ENCODE measurements around the gene SLC12A4. TPM values are rescaled to one million over a fixed set of nuclear protein-coding genes. Genes with fewer than 3 reads are reported as not detected.

The SLC12A4 gene
- total RNA-seq, 1 experiment from 2014 or later, result 33.2 TPM

- DNase-seq (no peak), ATAC-seq (no peak)
- no peak overlapping the region for H3K4me2 ChIP-seq (ENCODE audit: low read length)
- ChIA-PET POLR2A (ENCODE audit: unreplicated experiment) (no interaction called here), CTCF (no interaction called here)
- no peaks in the 10 kb centered on the region for H4K20me1 ChIP-seq (ENCODE audit: low read length)
- intact Hi-C loops (cut with micrococcal nuclease), result no loop called here
- TF ChIP-seq EZH2phosphoT487 (IDR thresholded peaks at IDR 0.05; ENCODE audit: borderline replicate concordance, low read length), result no peak
- TF ChIP-seq, protein P1, sequence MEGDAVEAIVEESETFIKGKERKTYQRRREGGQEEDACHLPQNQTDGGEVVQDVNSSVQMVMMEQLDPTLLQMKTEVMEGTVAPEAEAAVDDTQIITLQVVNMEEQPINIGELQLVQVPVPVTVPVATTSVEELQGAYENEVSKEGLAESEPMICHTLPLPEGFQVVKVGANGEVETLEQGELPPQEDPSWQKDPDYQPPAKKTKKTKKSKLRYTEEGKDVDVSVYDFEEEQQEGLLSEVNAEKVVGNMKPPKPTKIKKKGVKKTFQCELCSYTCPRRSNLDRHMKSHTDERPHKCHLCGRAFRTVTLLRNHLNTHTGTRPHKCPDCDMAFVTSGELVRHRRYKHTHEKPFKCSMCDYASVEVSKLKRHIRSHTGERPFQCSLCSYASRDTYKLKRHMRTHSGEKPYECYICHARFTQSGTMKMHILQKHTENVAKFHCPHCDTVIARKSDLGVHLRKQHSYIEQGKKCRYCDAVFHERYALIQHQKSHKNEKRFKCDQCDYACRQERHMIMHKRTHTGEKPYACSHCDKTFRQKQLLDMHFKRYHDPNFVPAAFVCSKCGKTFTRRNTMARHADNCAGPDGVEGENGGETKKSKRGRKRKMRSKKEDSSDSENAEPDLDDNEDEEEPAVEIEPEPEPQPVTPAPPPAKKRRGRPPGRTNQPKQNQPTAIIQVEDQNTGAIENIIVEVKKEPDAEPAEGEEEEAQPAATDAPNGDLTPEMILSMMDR (conservative IDR thresholded peaks at IDR 0.05; ENCODE audit: low read depth, low read length), result no peak
- no peak for TF ChIP-seq EZH2 (IDR thresholded peaks at IDR 0.05; ENCODE audit: low read length, unreplicated experiment)
- H3K27me3 ChIP-seq (ENCODE audit: low read length), result no peaks in the 10 kb centered on the region
- H3K27ac ChIP-seq (ENCODE audit: low read length), result no peak overlapping the region
- BruUV-seq (replicated peaks), result no TSS peak
- no peaks in the 10 kb centered on the region for H3K36me3 ChIP-seq (ENCODE audit: low read depth, low read length)
- H3F3A ChIP-seq (ENCODE audit: low read length, unreplicated experiment), result no peaks in the 10 kb centered on the region
- H3K9me2 ChIP-seq (replicated peaks; ENCODE audit: low read length), result no peaks in the 10 kb centered on the region
- no peak overlapping the region for H3K9ac ChIP-seq (ENCODE audit: low read length)
- no peak overlapping the region for H3K4me3 ChIP-seq (ENCODE audit: low read length)
- H3K79me2 ChIP-seq (ENCODE audit: low read length), result no peaks in the 10 kb centered on the region
- H2AFZ ChIP-seq (ENCODE audit: low read length), result no peak overlapping the region
- H3K4me1 ChIP-seq (ENCODE audit: insufficient read depth, low read length), result peaks cover 4% of the 10 kb centered on the region; the same call in 1 of the 2 replicates
- H3K9me3 ChIP-seq (ENCODE audit: low read length), result no peaks in the 10 kb centered on the region
Observed at GRCh38 chr16:67989322-67990017, 21.0 kb upstream of the SLC12A4 start.

- Histone ChIP-seq H3K9me3 (ENCODE audit: low read length) (no peaks in the 10 kb centered on the region), H4K20me1 (ENCODE audit: low read length) (no peaks in the 10 kb centered on the region), H3K9ac (ENCODE audit: low read length) (no peak overlapping the region), H3K4me3 (ENCODE audit: low read length) (no peak overlapping the region), H3K4me1 (ENCODE audit: insufficient read depth, low read length) (peaks cover 4% of the 10 kb centered on the region; the same call in 1 of the 2 replicates), H3K79me2 (ENCODE audit: low read length) (no peaks in the 10 kb centered on the region), H3K27me3 (ENCODE audit: low read length) (no peaks in the 10 kb centered on the region), H3F3A (ENCODE audit: low read length, unreplicated experiment) (no peaks in the 10 kb centered on the region), H3K27ac (ENCODE audit: low read length) (no peak overlapping the region), H2AFZ (ENCODE audit: low read length) (no peak overlapping the region), H3K9me2 (replicated peaks; ENCODE audit: low read length) (no peaks in the 10 kb centered on the region), H3K36me3 (ENCODE audit: low read depth, low read length) (no peaks in the 10 kb centered on the region), H3K4me2 (ENCODE audit: low read length) (no peak overlapping the region)
- TF ChIP-seq, protein P1 (conservative IDR thresholded peaks at IDR 0.05; ENCODE audit: low read depth, low read length), result no peak
- TF ChIP-seq EZH2 (IDR thresholded peaks at IDR 0.05; ENCODE audit: low read length, unreplicated experiment), result no peak
- no peak for TF ChIP-seq EZH2phosphoT487 (IDR thresholded peaks at IDR 0.05; ENCODE audit: borderline replicate concordance, low read length)
- POLR2A ChIA-PET (ENCODE audit: unreplicated experiment), result no interaction called here
- BruUV-seq (replicated peaks), result no TSS peak
- ATAC-seq (no peak), DNase-seq (no peak)
- CTCF ChIA-PET, result no interaction called here
- intact Hi-C loops (cut with micrococcal nuclease), result no loop called here
Observed at GRCh38 chr16:67988675-67989074, 20.2 kb upstream of the SLC12A4 start.

DNA sequence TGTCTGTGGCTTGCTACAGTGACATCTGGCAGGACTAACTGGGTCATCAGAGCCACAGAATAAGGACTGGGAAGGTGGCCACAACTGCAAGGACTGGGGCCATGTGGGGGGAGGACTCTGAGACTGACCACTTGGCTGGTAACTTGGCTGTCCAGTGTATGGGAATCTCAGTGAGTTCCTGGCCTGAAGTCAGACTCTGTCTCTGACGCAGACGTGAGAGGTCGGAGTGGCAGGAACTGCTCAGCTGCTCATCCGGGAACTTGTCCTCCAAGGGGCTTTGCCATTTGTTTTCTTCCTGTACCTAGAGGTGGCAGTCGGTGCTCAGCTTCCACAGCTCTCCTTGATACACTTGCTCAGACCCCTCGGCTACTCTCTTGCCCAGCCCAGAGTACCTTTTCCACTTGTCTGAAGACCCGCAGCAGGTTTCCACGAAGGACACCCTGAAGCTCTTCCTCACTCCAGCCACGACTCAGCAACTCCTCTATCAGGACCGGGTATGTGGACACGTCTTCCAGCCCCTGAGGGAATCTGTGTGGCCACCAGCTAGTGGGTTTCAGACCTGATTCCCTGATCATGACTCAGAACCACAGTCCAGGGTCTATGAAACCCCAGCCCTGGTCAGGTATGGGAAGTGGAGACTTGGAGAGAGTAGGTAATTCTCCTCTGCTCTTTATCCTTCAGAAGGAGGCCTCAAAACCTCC lies 19.2 kb upstream of the SLC12A4 start:
- Histone ChIP-seq H3K27me3 (ENCODE audit: low read length) (no peaks in the 10 kb centered on the region), H3F3A (ENCODE audit: low read length, unreplicated experiment) (no peaks in the 10 kb centered on the region), H3K9me3 (ENCODE audit: low read length) (no peaks in the 10 kb centered on the region), H3K9ac (ENCODE audit: low read length) (no peak overlapping the region), H3K79me2 (ENCODE audit: low read length) (no peaks in the 10 kb centered on the region), H3K27ac (ENCODE audit: low read length) (no peak overlapping the region), H3K4me3 (ENCODE audit: low read length) (no peak overlapping the region), H3K36me3 (ENCODE audit: low read depth, low read length) (no peaks in the 10 kb centered on the region), H2AFZ (ENCODE audit: low read length) (no peak overlapping the region), H4K20me1 (ENCODE audit: low read length) (no peaks in the 10 kb centered on the region), H3K4me1 (ENCODE audit: insufficient read depth, low read length) (no peaks in the 10 kb centered on the region), H3K4me2 (ENCODE audit: low read length) (no peak overlapping the region), H3K9me2 (replicated peaks; ENCODE audit: low read length) (no peaks in the 10 kb centered on the region)
- POLR2A ChIA-PET (ENCODE audit: unreplicated experiment), result no interaction called here
- no TSS peak for BruUV-seq (replicated peaks)
- DNase-seq (peak; percentile 18), ATAC-seq (no peak)
- CTCF ChIA-PET, result no interaction called here
- TF ChIP-seq, protein P1 (conservative IDR thresholded peaks at IDR 0.05; ENCODE audit: low read depth, low read length), result no peak
- TF ChIP-seq EZH2 (IDR thresholded peaks at IDR 0.05; ENCODE audit: low read length, unreplicated experiment) (no peak), EZH2phosphoT487 (IDR thresholded peaks at IDR 0.05; ENCODE audit: borderline replicate concordance, low read length) (no peak)
- intact Hi-C loops (cut with micrococcal nuclease), result no loop called here

Measured in PC-3 (cell line).